GM21390 (cell line): Measurements from ENCODE around the gene FAM163A.

ENCODE experiments used
- ATAC-seq: cut with Tn5 transposase; IDR thresholded peaks from one replicate; pipeline ENCODE4 v1.9.1; 2021; ENCODE audit not compliant: unreplicated experiment

Gene FAM163A

GRCh38 chr1:179750630-179751029 is 7.5 kb downstream of the FAM163A start:
- no peak for ATAC-seq

- no peak for ATAC-seq
Measured at GRCh38 chr1:179753061-179753460, 10.0 kb downstream of the FAM163A start.

- no peak for ATAC-seq
Measured at GRCh38 chr1:179754041-179754624, 11.0 kb downstream of the FAM163A start.

GRCh38 chr1:179757933-179758332 is 14.8 kb downstream of the FAM163A start:
- no peak for ATAC-seq

- ATAC-seq: no peak
Measured at GRCh38 chr1:179760521-179760920, 17.4 kb downstream of the FAM163A start.

GRCh38 chr1:179761296-179761695 is 18.2 kb downstream of the FAM163A start:
- no peak for ATAC-seq

GRCh38 chr1:179761846-179762640 is 19.0 kb downstream of the FAM163A start:
- no peak for ATAC-seq

- ATAC-seq: no peak
Measured at GRCh38 chr1:179767177-179767581, 24.1 kb downstream of the FAM163A start.

GRCh38 chr1:179767996-179768395 is 24.9 kb downstream of the FAM163A start:
- ATAC-seq: no peak

GRCh38 chr1:179770887-179771502 is 27.9 kb downstream of the FAM163A start:
- no peak for ATAC-seq

- no peak for ATAC-seq
Measured at GRCh38 chr1:179773264-179773663, 30.2 kb downstream of the FAM163A start.

- no peak for ATAC-seq
Measured at GRCh38 chr1:179774000-179774399, 30.9 kb downstream of the FAM163A start.

GRCh38 chr1:179774566-179774965 is 31.5 kb downstream of the FAM163A start:
- ATAC-seq: no peak

GRCh38 chr1:179775009-179775408 is 31.9 kb downstream of the FAM163A start:
- ATAC-seq: no peak

GRCh38 chr1:179776831-179777230 is 33.7 kb downstream of the FAM163A start:
- no peak for ATAC-seq

- no peak for ATAC-seq
Measured at GRCh38 chr1:179777731-179778130, 34.6 kb downstream of the FAM163A start.

GRCh38 chr1:179779645-179780272 is 36.7 kb downstream of the FAM163A start:
- ATAC-seq: no peak

GRCh38 chr1:179781962-179782361 is 38.9 kb downstream of the FAM163A start:
- no peak for ATAC-seq

- no peak for ATAC-seq
Measured at GRCh38 chr1:179785031-179785431, 41.9 kb downstream of the FAM163A start.

GRCh38 chr1:179785728-179786127 is 42.6 kb downstream of the FAM163A start:
- ATAC-seq: no peak

GRCh38 chr1:179786815-179787685 is 44.0 kb downstream of the FAM163A start:
- no peak for ATAC-seq
